Type B pancreatic cell (in vitro differentiated cells): ENCODE data around the gene PLEKHA6. TPM values are rescaled to one million over a fixed set of nuclear protein-coding genes. Genes with fewer than 3 reads are reported as not detected.

ENCODE experiments used
- DNase-seq: peaks from one replicate; pipeline ENCODE4 v3.0.0; 2021; ENCODE audit warnings: mixed read lengths; ENCODE audit not compliant: unreplicated experiment; ENCODE audit errors: extremely low spot score
- H3K27ac Mint-ChIP-seq: 2 replicates; pipeline ENCODE4 v1.8.0; 2021; ENCODE audit warnings: mild to moderate bottlenecking, mixed read lengths
- H3K27me3 Mint-ChIP-seq: 2 replicates; pipeline ENCODE4 v1.8.0; 2021; ENCODE audit warnings: mixed read lengths
- H3K36me3 Mint-ChIP-seq: 2 replicates; pipeline ENCODE4 v1.8.0; 2021; ENCODE audit warnings: mixed read lengths
- H3K4me1 Mint-ChIP-seq: one replicate; pipeline ENCODE4 v1.8.0; 2021; ENCODE audit warnings: mixed read lengths; ENCODE audit not compliant: unreplicated experiment
- H3K4me3 Mint-ChIP-seq: 2 replicates; pipeline ENCODE4 v1.8.0; 2021; ENCODE audit warnings: mild to moderate bottlenecking, mixed read lengths
- H3K9me3 Mint-ChIP-seq: 2 replicates; pipeline ENCODE4 v1.8.0; 2021; ENCODE audit warnings: mixed read lengths
- total RNA-seq: library from RNA; stranded (reverse); gene quantifications from 2 replicates; pipeline ENCODE4 v1.2.1, GENCODE V29; 2021; ENCODE audit warnings: low replicate concordance
- TF ChIP-seq, protein P1 (sequence below): fragments of 200-600 bp; sonication (generic); conservative IDR thresholded peaks from 2 replicates; pipeline ENCODE4 v1.5.0; 2021; ENCODE audit warnings: antibody characterized with exemption, mild to moderate bottlenecking

PLEKHA6 gene
- total RNA-seq, 1 donor from 2014 or later, result 37.8 TPM

DNA sequence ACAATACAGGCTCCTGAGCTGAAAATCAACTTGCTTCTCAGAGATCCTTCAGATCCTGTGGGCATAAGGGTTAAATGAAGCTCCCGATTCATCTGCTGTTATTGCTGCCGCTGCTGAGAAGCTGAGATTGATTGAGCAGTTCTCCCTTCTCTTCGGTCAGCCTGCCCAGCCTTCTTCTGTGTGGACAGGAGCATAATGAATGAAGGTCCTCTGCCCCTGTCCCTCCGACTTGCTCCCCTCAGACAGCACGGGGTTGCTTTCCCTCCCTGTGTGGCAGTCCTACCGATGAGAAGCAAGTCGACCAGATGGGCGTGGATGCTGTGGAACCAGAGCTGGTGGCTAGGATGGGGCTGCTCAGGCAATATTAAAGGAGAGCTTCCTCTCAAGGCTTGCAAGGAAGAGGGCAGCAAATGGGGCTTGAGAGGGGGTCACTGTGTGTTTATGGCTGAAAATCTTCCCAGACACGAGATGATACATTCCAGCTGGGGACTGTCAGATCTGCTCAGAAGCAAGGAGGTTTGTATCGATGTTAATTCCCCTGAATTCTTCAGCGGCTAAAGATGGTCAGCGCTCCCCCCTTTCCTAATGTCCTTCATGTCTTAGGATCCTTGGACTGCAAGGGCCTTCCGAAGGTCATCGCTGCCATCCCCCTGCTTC is 82.0 kb downstream of the PLEKHA6 start:
- H3K27me3 Mint-ChIP-seq, result no peaks in the 10 kb centered on the region
- H3K27ac Mint-ChIP-seq, result peak overlapping the region; percentile 2
- TF ChIP-seq, protein P1, sequence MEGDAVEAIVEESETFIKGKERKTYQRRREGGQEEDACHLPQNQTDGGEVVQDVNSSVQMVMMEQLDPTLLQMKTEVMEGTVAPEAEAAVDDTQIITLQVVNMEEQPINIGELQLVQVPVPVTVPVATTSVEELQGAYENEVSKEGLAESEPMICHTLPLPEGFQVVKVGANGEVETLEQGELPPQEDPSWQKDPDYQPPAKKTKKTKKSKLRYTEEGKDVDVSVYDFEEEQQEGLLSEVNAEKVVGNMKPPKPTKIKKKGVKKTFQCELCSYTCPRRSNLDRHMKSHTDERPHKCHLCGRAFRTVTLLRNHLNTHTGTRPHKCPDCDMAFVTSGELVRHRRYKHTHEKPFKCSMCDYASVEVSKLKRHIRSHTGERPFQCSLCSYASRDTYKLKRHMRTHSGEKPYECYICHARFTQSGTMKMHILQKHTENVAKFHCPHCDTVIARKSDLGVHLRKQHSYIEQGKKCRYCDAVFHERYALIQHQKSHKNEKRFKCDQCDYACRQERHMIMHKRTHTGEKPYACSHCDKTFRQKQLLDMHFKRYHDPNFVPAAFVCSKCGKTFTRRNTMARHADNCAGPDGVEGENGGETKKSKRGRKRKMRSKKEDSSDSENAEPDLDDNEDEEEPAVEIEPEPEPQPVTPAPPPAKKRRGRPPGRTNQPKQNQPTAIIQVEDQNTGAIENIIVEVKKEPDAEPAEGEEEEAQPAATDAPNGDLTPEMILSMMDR, result no peak
- peak overlapping the region; percentile 29 for H3K4me3 Mint-ChIP-seq
- peaks cover 76% of the 10 kb centered on the region for H3K4me1 Mint-ChIP-seq
- no peaks in the 10 kb centered on the region for H3K9me3 Mint-ChIP-seq
- H3K36me3 Mint-ChIP-seq, result peaks cover 10% of the 10 kb centered on the region
- no peak for DNase-seq

DNA sequence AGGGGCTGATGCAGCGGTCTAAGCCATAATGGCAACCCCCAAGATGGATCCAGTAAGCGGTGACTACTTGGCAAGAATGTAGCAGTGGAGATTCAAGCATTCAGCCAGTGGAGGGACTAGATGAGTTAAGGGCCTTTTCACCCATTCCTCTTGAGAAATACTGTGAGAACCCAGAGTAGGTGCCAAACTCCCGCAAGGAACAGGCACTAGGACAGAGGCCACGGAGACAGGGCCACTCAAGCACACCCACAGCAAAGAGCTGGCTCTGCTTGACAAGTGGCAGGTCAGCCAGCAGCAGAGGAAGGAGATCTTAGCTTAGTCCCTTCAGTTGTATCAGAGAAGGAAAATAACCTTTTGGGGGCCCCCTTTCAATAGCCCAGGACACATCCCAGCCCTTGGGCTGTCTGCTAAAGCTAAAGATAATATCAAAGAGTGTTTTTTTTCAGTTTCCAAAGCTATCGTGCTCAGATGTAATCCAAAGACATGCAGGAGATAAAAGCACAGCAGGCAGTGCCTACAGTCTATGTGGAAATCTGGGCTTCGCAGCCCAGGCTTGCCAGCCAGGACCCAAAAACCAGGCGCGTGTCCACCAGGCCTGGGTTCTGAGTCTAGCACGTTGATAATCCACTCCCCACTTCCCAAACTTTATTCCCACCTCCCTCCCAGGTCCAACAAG is 83.9 kb downstream of the PLEKHA6 start:
- peak overlapping the region; percentile 17 for H3K27ac Mint-ChIP-seq
- no peaks in the 10 kb centered on the region for H3K27me3 Mint-ChIP-seq
- H3K36me3 Mint-ChIP-seq, result peaks cover 7% of the 10 kb centered on the region
- H3K4me1 Mint-ChIP-seq, result peaks cover 61% of the 10 kb centered on the region
- H3K4me3 Mint-ChIP-seq, result no peak overlapping the region
- no peak for DNase-seq
- TF ChIP-seq, protein P1, result no peak
- no peaks in the 10 kb centered on the region for H3K9me3 Mint-ChIP-seq

DNA sequence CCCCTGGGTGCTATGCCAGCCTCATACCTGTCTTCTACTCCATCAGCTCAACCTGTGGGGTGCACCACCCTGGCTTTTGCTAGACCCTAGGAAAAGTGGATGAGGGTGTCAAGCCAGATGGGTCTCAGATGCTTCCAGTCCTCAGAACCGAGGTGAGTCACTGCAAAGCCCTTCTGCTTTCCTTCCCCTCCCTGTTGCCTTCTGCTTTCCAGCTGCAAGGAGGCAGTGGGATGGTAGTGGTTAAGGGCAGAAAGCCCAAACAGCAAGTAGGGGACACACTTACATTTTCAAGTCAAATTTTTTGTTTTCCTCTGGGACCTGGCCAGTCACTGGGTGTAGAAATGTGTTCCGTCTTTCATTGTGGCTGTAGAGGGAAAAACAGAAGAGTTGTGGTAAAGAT is 85.3 kb downstream of the PLEKHA6 start:
- Mint-ChIP-seq H3K27me3 (no peaks in the 10 kb centered on the region), H3K9me3 (no peaks in the 10 kb centered on the region), H3K36me3 (peaks cover 7% of the 10 kb centered on the region), H3K4me3 (no peak overlapping the region), H3K4me1 (peaks cover 48% of the 10 kb centered on the region), H3K27ac (no peak overlapping the region)
- TF ChIP-seq, protein P1, result no peak
- DNase-seq, result no peak

DNA sequence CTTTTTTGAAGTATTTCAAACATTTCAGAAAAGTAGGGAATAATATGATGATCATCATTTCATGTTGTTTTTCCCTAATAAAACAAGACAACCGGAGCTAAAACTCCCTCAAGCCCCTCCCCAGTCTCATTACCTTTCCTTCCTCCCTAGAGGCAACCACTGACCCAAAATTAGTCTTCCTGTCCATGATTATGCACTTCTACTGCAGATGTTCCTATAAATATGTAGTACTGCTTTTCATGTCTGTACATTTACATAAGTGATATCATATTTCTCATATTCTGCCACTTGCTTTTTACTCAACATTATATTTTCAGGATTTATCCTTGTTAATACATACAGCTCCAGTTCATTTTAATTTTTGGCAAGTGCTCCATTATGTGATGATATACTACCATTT is 87.2 kb downstream of the PLEKHA6 start:
- peaks cover 7% of the 10 kb centered on the region for H3K36me3 Mint-ChIP-seq
- H3K27me3 Mint-ChIP-seq, result no peaks in the 10 kb centered on the region
- TF ChIP-seq, protein P1, result no peak
- H3K4me1 Mint-ChIP-seq, result peaks cover 29% of the 10 kb centered on the region
- no peaks in the 10 kb centered on the region for H3K9me3 Mint-ChIP-seq
- H3K27ac Mint-ChIP-seq, result no peak overlapping the region
- DNase-seq, result no peak
- no peak overlapping the region for H3K4me3 Mint-ChIP-seq

DNA sequence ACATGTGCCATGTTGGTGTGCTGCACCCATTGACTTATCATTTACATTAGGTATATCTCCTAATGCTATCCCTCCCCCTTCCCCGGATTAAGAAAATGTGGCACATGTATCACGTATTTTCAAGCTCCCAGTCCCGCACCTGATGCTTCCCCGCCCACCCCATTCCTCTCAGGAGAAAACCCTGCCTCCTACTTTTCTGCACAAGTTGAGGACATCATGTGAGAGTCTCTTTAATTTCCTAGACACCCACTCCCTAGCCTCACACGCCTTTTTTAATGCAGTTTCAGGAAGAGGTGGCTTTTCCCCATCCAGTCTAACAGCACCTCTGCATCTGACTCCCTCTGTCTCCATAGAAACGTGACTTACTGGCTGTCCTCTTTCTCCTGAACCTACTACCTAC is 87.8 kb downstream of the PLEKHA6 start:
- Mint-ChIP-seq H3K27me3 (no peaks in the 10 kb centered on the region), H3K4me1 (peaks cover 32% of the 10 kb centered on the region), H3K27ac (no peak overlapping the region), H3K9me3 (no peaks in the 10 kb centered on the region), H3K4me3 (no peak overlapping the region), H3K36me3 (peaks cover 11% of the 10 kb centered on the region)
- no peak for DNase-seq
- TF ChIP-seq, protein P1, result no peak
